T-helper 1 cell treated with Interleukin-12 subunit alpha and Interleukin-12 subunit beta and Interleukin-4 antibody, amounts not matched to agents 30 μg/mL and 1 μg/mL, for 36 hours (primary cell): ENCODE measurements around the gene CLCNKB.
"Not testable (repeated sequence)": the region's sequence is repeated elsewhere in the genome, so short reads cannot be mapped to it uniquely, and the experiment has no call there.

ENCODE experiments used
- H3K27ac Mint-ChIP-seq: one replicate; pipeline ENCODE4 v1.8.0; 2021; ENCODE audit warnings: mild to moderate bottlenecking, mixed read lengths
- H3K27me3 Mint-ChIP-seq: one replicate; pipeline ENCODE4 v1.8.0; 2021; ENCODE audit warnings: low read depth, mixed read lengths
- H3K36me3 Mint-ChIP-seq: one replicate; pipeline ENCODE4 v1.8.0; 2021; ENCODE audit warnings: low read depth, mixed read lengths
- H3K4me1 Mint-ChIP-seq: one replicate; pipeline ENCODE4 v1.8.0; 2021; ENCODE audit warnings: low read depth, mixed read lengths
- H3K4me3 Mint-ChIP-seq: one replicate; pipeline ENCODE4 v1.8.0; 2021; ENCODE audit warnings: mild to moderate bottlenecking, moderate library complexity, mixed read lengths
- H3K9me3 Mint-ChIP-seq: one replicate; pipeline ENCODE4 v1.8.0; 2021; ENCODE audit warnings: mixed read lengths

Gene CLCNKB

DNA sequence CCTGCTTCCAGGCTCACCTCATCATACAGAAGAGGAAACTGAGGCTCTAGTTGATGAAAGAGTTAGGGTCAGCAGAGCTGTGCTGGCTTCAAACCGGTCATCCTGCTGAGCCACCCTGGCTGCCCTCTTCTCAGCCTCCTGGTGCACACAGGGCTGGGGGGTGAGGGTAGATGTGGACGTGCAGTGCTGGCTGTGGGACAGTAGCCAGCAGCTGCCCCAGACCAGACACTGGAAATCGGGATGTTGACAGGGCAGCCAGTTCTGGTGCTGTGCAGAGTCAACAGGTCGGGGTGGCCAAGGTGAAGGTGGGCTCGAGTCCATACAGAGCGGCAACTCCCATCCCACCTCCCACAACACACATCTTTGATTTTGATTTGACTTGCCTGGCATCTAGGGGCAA, 23.3 kb upstream of the CLCNKB start:
- no peaks in the 10 kb centered on the region for H3K4me1 Mint-ChIP-seq
- no peak overlapping the region for H3K27ac Mint-ChIP-seq
- H3K36me3 Mint-ChIP-seq: no peaks in the 10 kb centered on the region

DNA sequence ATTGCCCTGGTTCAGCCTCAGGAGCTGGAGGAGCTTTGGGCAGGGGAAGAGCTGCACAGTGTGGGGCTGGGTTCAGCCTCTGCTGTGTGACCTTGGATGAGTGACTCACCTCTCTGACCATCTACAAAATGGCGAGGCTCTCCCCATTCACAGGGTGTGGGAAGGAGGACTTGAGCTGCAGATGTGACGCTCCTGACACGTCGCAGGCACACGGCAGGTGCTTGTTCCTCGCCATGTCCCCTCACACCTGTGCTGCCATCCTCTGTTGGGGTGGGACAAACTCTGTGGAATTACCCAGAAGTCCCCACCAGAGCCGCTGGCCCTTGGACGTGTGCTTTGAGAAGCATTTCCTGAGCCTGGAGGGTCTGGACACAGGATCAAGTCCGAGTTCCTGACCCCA, 22.7 kb upstream of the CLCNKB start:
- H3K36me3 Mint-ChIP-seq, H3K4me3 Mint-ChIP-seq, H3K4me1 Mint-ChIP-seq, H3K9me3 Mint-ChIP-seq, H3K27ac Mint-ChIP-seq, H3K27me3 Mint-ChIP-seq: not testable (repeated sequence)

More for the DNA sequence above, 23.3 kb upstream of the CLCNKB start:
- Mint-ChIP-seq H3K4me3 (no peak overlapping the region), H3K27me3 (peaks cover 3% of the 10 kb centered on the region), H3K9me3 (no peaks in the 10 kb centered on the region)

DNA sequence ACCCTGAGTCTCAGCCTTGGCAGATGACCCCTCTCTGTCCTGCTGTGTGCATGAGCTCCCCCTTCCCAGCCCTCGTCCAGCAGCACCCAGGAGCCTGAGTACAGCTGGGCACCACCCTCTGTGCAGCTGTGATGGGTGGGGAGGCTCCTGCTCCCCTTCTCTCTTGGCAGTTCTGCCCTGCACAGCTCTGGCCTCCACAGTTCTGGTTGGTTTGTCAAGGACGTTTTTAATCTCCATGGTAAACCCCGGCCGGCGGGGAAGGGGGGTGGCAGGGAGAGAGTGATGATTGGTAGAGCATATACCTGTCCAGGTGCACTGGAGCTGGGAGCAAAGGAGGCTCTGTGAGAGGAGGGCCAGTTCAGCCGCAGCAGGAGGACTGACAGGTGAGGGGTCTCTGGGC, 21.9 kb upstream of the CLCNKB start, which contains the start of gene CLCNKA:
TSS of gene CLCNKA (plus strand) at position 356 of the 400 bp plus-strand sequence. CDS start 584 bp downstream, outside the sequence.
- H3K27ac Mint-ChIP-seq: no peak within 1 kb of the TSS
- peaks cover 3% of the 10 kb centered on the region for H3K27me3 Mint-ChIP-seq
- no peaks in the 10 kb centered on the region for H3K4me1 Mint-ChIP-seq

DNA sequence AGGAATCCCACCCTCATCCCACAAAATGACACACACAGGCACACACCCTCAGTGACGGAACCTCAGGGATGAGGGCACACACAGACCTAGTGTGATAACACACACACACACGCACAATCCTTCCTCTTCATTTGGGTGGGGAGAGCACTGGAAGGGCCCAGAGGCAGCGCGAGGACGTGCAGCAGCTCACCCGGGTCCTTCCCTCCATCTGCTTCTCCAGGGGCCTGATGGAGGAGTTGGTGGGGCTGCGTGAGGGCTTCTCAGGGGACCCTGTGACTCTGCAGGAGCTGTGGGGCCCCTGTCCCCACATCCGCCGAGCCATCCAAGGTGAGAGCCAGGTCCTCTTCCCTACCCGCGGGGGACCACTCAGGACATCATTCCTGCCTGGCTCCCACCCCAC, 21.2 kb upstream of the CLCNKB start:
- Mint-ChIP-seq H3K4me1 (no peaks in the 10 kb centered on the region), H3K9me3 (no peaks in the 10 kb centered on the region), H3K27me3 (peaks cover 3% of the 10 kb centered on the region), H3K27ac (no peak overlapping the region), H3K4me3 (no peak overlapping the region), H3K36me3 (no peaks in the 10 kb centered on the region)

More for the DNA sequence above, 21.9 kb upstream of the CLCNKB start, which contains the start of gene CLCNKA:
- Mint-ChIP-seq H3K36me3 (no peaks in the 10 kb centered on the region), H3K9me3 (no peaks in the 10 kb centered on the region), H3K4me3 (no peak within 1 kb of the TSS)

DNA sequence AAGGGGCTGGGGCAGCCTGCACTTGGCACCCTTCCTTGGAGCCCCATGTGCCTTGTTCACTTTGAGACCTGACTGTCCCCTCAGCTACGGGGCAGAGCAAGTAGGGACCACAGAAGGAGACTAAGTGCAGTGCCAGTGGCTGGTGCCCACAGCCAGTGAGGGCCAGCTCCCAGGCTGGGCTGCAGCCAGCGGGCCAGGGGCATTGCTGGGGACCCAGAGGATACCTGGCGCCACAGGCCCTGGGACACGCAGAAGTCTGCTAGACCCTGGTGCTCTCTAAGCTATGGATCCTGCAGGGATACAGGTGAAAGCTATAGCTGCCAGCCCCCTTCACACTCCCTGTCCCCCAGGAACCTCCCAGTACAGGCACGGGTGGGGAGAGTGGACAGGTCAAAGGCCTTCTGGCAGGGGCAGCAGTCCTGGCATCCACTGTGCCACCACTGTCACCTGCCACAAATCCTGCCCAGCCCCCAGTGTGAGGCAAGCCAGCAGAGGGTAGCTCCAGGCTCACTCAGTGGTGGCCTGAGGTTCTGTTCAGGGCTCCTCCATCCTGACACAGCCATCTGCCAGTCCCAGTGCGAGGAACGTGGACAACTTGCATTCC, 20.4 kb upstream of the CLCNKB start:
- peaks cover 8% of the 10 kb centered on the region for H3K27me3 Mint-ChIP-seq
- H3K4me3 Mint-ChIP-seq: no peak overlapping the region
- H3K27ac Mint-ChIP-seq: no peak overlapping the region
- H3K9me3 Mint-ChIP-seq: no peaks in the 10 kb centered on the region
- no peaks in the 10 kb centered on the region for H3K36me3 Mint-ChIP-seq
- no peaks in the 10 kb centered on the region for H3K4me1 Mint-ChIP-seq

DNA sequence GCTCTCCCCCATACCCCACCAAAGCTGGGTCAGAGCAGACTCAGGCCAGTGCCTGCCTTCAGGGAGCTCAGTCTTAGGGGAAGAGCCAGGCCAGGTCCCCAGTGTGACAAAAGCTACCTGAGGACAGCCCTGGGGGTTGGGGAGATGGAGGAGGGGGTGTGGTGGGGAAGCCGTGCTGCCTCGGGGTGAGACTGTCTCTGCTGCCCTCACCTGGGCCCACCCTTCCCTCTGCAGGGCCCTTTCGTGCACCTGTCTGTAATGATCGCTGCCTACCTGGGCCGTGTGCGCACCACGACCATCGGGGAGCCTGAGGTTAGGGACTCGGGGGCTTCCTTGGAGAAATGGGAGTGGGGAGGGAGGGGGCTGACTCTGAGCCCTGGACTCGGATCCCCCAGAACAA, 17.3 kb upstream of the CLCNKB start:
- H3K27ac Mint-ChIP-seq, H3K4me3 Mint-ChIP-seq, H3K36me3 Mint-ChIP-seq, H3K9me3 Mint-ChIP-seq, H3K4me1 Mint-ChIP-seq: not testable (repeated sequence)
- H3K27me3 Mint-ChIP-seq: peaks cover 11% of the 10 kb centered on the region

DNA sequence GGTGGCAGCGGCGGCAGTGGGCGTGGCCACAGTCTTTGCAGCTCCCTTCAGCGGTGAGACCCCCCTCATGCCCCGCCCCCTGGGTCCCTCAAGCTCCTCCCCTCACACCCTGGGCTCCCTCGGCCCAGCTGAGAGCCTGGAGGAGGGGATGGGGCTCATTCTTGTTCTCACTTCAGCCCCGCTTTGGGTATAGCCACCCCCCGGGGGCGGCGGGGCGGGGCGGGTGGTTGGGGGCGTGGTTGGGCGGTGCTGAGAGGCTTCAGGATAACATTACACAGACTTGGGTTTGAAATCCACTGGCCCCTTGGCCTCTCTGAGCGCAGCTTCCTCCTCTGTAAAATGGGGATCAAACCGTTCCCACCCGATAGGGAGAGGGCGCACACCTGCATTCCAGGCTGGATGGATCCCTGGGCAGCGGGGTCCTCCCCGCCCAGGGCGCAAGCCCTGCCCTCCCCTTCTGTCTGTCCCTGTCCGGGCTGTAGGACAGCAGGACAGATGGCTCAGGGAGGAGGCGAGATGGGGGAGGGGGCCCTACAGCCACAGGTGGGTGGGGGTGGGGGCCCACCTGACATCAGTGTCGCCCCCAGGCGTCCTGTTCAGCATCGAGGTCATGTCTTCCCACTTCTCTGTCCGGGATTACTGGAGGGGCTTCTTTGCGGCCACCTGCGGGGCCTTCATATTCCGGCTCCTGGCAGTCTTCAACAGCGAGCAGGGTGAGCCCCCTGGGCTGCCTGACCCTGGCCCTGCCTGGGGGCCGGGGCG, 16.7 kb upstream of the CLCNKB start:
- no peaks in the 10 kb centered on the region for H3K36me3 Mint-ChIP-seq
- peaks cover 11% of the 10 kb centered on the region for H3K27me3 Mint-ChIP-seq
- no peak overlapping the region for H3K4me3 Mint-ChIP-seq

DNA sequence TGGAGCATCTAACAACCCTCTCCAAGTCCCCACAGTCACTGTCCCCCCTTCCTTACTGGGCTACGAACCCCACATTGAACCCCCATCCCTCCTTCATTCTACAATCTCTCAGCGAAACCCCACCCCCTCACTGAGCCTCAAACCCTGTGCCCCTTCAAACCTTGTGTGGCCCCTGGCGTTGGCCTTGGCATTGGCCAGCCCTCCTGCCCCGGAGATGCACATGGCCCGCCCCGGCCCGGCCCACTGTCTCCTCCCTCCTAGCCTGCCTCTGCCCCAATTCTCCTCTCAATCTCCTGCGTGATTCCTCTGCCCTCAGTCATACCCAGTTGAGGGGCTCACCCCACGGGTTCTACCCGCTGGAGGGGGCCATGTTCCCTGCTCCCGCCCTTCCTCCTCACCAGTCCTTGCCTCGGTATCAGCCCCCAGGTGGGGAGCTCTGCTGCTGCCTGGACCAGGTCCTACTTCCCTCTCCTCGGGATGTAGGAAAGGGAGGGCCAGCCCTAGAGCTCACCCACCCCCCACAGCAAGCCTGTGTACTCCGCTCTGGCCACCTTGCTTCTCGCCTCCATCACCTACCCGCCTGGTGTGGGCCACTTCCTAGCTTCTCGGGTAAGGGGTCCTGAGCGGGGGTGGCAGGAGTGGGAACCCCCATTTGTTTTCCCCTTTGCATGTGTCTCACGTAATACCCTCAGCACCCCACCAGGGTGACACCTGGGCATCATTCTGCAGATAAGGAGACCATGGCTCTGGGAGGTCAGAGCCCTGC, 15.2 kb upstream of the CLCNKB start:
- Mint-ChIP-seq H3K9me3 (no peaks in the 10 kb centered on the region), H3K4me1 (no peaks in the 10 kb centered on the region), H3K27ac (no peak overlapping the region), H3K36me3 (no peaks in the 10 kb centered on the region), H3K27me3 (peaks cover 11% of the 10 kb centered on the region), H3K4me3 (no peak overlapping the region)

More for the DNA sequence above, 16.7 kb upstream of the CLCNKB start:
- Mint-ChIP-seq H3K27ac (no peak overlapping the region), H3K4me1 (no peaks in the 10 kb centered on the region), H3K9me3 (no peaks in the 10 kb centered on the region)

DNA sequence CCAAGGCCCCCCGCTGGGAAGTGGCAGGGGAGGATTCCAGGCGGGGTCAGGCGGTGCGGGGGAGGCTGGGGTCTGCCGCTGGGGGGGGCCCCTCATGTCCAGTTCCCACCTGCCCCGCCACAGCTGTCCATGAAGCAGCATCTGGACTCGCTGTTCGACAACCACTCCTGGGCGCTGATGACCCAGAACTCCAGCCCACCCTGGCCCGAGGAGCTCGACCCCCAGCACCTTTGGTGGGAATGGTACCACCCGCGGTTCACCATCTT, 14.6 kb upstream of the CLCNKB start:
- H3K9me3 Mint-ChIP-seq, H3K4me1 Mint-ChIP-seq, H3K36me3 Mint-ChIP-seq, H3K27ac Mint-ChIP-seq, H3K4me3 Mint-ChIP-seq: not testable (repeated sequence)
- H3K27me3 Mint-ChIP-seq: peaks cover 11% of the 10 kb centered on the region

DNA sequence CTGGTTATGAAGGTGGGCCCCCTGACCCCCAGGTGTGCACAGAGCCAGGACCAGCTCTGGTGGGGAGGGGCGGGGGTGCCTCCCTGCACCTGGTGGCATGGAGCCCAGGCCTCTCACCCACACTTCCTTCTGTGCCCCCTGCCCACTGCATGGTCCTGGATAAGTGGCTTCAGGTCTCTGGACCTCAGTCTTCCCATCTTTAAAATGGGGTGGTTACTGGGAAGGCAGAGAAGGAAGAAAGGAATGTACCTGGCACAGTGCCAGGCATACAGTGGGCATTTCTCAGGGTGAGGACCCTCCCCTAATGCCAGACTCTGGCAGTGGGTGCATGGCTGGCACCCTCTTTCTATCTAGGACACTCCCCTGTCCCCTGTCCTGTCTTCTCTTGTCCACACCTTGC, 14.3 kb upstream of the CLCNKB start:
- no peaks in the 10 kb centered on the region for H3K4me1 Mint-ChIP-seq
- H3K27me3 Mint-ChIP-seq: peaks cover 11% of the 10 kb centered on the region
- H3K27ac Mint-ChIP-seq: no peak overlapping the region
- H3K4me3 Mint-ChIP-seq: no peak overlapping the region
- H3K9me3 Mint-ChIP-seq: no peaks in the 10 kb centered on the region
- no peaks in the 10 kb centered on the region for H3K36me3 Mint-ChIP-seq

DNA sequence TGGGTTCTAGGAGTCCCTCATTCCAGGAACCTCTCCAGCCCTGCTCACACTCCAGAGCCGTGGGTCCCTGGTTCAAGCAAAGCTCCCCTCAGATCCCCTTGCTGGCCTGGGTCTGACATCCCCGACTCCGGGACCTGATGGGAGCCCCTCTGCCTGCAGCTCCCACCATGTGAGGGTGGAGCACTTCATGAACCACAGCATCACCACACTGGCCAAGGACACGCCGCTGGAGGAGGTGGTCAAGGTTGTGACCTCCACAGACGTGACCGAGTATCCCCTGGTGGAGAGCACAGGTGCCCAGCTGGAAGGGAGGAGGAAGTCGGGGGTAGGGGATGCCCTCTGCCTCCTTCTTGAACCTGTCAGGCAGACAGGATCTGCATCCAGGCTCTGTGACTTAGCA, 12.0 kb upstream of the CLCNKB start:
- Mint-ChIP-seq H3K27me3 (peaks cover 11% of the 10 kb centered on the region), H3K4me3 (no peak overlapping the region), H3K36me3 (no peaks in the 10 kb centered on the region), H3K27ac (no peak overlapping the region), H3K9me3 (no peaks in the 10 kb centered on the region), H3K4me1 (no peaks in the 10 kb centered on the region)

DNA sequence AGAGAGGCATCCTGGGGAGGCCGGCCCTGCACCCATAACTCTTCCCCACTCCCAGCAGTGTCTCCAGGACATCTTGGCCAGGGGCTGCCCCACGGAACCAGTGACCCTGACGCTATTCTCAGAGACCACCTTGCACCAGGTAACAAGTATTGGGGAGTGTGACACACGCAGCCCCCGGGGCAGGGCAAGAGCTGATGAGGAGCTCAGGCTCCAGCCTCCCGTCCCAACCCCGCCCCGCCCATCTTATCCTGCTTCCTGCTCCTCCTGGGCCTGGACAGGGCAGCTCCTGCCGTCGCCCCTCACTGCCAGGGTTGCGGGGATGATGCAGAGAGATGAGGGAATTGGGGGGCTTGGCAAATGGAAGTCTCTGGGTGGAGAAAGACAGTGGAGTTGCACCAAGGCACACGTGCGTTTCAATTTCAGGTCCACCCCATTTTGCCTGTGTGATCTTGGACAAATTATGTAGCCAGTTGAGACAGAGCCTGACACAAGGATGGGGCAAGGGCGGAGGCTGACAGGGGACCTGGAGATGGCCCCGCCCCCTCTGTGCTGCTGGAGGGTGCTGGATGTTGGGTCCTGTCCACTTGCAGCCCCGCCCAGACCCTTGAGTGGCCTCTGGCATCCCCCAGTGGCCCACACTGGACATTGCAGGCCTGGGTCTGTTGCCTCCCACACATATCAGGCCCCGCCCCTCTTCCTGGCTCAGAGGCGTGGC, 11.0 kb upstream of the CLCNKB start:
- Mint-ChIP-seq H3K9me3 (no peaks in the 10 kb centered on the region), H3K27me3 (peaks cover 11% of the 10 kb centered on the region), H3K4me1 (no peaks in the 10 kb centered on the region), H3K4me3 (no peak overlapping the region), H3K36me3 (no peaks in the 10 kb centered on the region), H3K27ac (no peak overlapping the region)

DNA sequence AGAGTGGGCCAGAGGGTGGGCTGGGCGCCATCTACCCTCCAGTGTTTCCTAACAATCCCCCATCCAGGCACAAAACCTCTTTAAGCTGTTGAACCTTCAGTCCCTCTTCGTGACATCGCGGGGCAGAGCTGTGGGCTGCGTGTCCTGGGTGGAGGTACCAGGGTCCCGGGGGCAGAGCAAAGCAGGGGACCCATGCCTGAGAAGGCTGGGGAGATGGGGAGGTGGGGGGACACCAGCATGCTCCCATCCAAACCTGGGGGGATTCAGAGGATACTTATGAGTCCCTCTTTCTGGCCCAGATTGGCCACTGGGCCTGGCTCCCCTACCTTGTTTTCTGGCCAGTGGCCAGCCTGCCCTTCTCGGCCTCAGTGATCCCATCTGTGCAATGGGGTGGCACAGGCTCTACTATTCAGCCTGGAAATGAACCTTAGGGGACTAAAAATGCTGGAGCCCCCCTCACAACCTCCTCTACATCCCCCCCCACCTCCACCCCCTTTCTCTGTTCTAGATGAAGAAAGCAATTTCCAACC, 10.4 kb upstream of the CLCNKB start:
- H3K4me1 Mint-ChIP-seq, H3K36me3 Mint-ChIP-seq, H3K27ac Mint-ChIP-seq, H3K27me3 Mint-ChIP-seq, H3K4me3 Mint-ChIP-seq, H3K9me3 Mint-ChIP-seq: not testable (repeated sequence)

DNA sequence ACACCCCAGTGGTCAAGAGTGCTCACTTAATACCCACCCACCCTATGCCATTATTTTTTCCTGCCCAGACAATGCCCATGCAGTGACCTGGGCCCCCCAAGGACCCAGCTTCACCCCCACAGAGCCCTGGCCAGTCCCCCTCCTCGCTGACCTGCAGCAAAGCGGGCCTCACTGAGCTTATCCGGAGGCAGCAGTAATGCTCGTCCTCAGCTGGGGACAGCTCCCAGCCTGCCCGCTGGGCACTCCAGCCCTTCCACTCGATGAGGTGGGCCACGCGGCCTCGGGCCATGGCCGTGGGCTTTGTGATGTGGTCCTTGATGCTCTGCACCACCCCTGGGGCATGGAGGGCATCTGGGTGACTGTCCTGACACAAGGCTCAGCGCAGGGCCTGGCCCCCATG, 7.1 kb upstream of the CLCNKB start:
- H3K4me1 Mint-ChIP-seq: not testable (repeated sequence)

DNA sequence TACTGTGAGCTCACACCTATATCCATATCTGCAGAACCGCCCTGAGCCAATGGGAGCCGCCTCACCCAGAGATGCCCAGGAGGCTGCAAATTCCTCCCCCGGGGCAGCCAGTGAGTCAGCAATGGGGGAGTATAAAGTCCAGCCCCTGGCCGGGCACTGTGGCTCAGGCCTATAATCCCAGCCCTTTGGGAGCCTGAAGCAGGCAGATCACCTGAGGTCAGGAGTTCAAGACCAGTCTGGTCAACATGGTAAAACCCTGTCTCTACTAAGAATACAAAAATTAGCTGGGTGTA, 5.0 kb upstream of the CLCNKB start:
- Mint-ChIP-seq H3K27ac (no peak overlapping the region), H3K9me3 (no peaks in the 10 kb centered on the region), H3K27me3 (no peaks in the 10 kb centered on the region), H3K4me3 (no peak overlapping the region), H3K4me1 (no peaks in the 10 kb centered on the region), H3K36me3 (no peaks in the 10 kb centered on the region)

More for the DNA sequence above, 7.1 kb upstream of the CLCNKB start:
- H3K9me3 Mint-ChIP-seq, H3K27me3 Mint-ChIP-seq, H3K36me3 Mint-ChIP-seq, H3K27ac Mint-ChIP-seq, H3K4me3 Mint-ChIP-seq: not testable (repeated sequence)
